ENCODE data around the gene RNF8. TPM values are rescaled to one million over a fixed set of nuclear protein-coding genes. Genes with fewer than 3 reads are reported as not detected.

The RNF8 gene
- total RNA-seq, 1 donor from 2014 or later = 33.3 TPM

- Mint-ChIP-seq H3K27ac (ENCODE audit: unreplicated experiment) (no peak overlapping the region), H3K27me3 (ENCODE audit: low read depth) (no peaks in the 10 kb centered on the region), H3K36me3 (ENCODE audit: low read depth) (peaks cover 9% of the 10 kb centered on the region), H3K4me3 (no peak overlapping the region), H3K9me3 (no peaks in the 10 kb centered on the region), H3K4me1 (peaks cover 5% of the 10 kb centered on the region)
- no peak for TF ChIP-seq CTCF (conservative IDR thresholded peaks at IDR 0.05)
- no peak for DNase-seq (ENCODE audit: low read depth, low spot score)
These were observed 20.2 kb downstream of the RNF8 start for GRCh38 chr6:37373822-37374471.

GRCh38 chr6:37375376-37375775 lies 21.6 kb downstream of the RNF8 start:
- TF ChIP-seq CTCF (conservative IDR thresholded peaks at IDR 0.05) = no peak
- Mint-ChIP-seq H3K36me3 (ENCODE audit: low read depth) (peaks cover 5% of the 10 kb centered on the region), H3K9me3 (no peaks in the 10 kb centered on the region), H3K27ac (ENCODE audit: unreplicated experiment) (no peak overlapping the region), H3K27me3 (ENCODE audit: low read depth) (no peaks in the 10 kb centered on the region), H3K4me1 (no peaks in the 10 kb centered on the region), H3K4me3 (no peak overlapping the region)
- no peak for DNase-seq (ENCODE audit: low read depth, low spot score)

GRCh38 chr6:37376078-37376743 lies 22.4 kb downstream of the RNF8 start:
- Mint-ChIP-seq H3K4me3 (no peak overlapping the region), H3K4me1 (no peaks in the 10 kb centered on the region), H3K36me3 (ENCODE audit: low read depth) (peaks cover 6% of the 10 kb centered on the region), H3K9me3 (no peaks in the 10 kb centered on the region), H3K27me3 (ENCODE audit: low read depth) (no peaks in the 10 kb centered on the region), H3K27ac (ENCODE audit: unreplicated experiment) (no peak overlapping the region)
- TF ChIP-seq CTCF (conservative IDR thresholded peaks at IDR 0.05) = no peak
- DNase-seq (ENCODE audit: low read depth, low spot score) = no peak

GRCh38 chr6:37381579-37381978 lies 27.8 kb downstream of the RNF8 start:
- no peak overlapping the region for H3K4me3 Mint-ChIP-seq

More at GRCh38 chr6:37381579-37381978, 27.8 kb downstream of the RNF8 start:
- TF ChIP-seq CTCF (conservative IDR thresholded peaks at IDR 0.05) = peak; percentile 76
- Mint-ChIP-seq H3K27me3 (ENCODE audit: low read depth) (no peaks in the 10 kb centered on the region), H3K4me1 (no peaks in the 10 kb centered on the region), H3K27ac (ENCODE audit: unreplicated experiment) (no peak overlapping the region), H3K36me3 (ENCODE audit: low read depth) (peaks cover 18% of the 10 kb centered on the region), H3K9me3 (no peaks in the 10 kb centered on the region)
- no peak for DNase-seq (ENCODE audit: low read depth, low spot score)

Data from neural crest cell (in vitro differentiated cells).